ENCODE results near the gene PRR20B.

DNA sequence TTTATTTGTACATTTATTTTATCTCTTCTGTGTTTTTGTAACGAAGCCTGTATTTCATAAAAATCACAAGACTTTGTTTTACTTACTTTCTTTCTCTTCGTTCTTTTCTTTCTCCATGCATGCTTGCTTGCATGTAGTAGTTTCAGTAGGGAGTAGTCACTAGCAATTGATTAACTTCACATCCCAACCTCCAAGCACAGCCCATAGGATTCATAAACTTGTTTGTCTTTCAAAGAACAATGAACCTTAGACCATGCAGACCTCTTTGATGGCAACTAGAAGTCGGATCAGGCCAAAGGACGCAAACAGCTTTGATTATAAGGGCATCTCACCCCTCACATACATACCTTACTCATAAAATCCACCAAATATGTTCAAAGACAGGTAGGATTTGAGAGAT is 9.7 kb upstream of the PRR20B start:
- TF ChIP-seq, protein P1, sequence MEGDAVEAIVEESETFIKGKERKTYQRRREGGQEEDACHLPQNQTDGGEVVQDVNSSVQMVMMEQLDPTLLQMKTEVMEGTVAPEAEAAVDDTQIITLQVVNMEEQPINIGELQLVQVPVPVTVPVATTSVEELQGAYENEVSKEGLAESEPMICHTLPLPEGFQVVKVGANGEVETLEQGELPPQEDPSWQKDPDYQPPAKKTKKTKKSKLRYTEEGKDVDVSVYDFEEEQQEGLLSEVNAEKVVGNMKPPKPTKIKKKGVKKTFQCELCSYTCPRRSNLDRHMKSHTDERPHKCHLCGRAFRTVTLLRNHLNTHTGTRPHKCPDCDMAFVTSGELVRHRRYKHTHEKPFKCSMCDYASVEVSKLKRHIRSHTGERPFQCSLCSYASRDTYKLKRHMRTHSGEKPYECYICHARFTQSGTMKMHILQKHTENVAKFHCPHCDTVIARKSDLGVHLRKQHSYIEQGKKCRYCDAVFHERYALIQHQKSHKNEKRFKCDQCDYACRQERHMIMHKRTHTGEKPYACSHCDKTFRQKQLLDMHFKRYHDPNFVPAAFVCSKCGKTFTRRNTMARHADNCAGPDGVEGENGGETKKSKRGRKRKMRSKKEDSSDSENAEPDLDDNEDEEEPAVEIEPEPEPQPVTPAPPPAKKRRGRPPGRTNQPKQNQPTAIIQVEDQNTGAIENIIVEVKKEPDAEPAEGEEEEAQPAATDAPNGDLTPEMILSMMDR (IDR thresholded peaks at IDR 0.05), result no peak
- no peak for TF ChIP-seq POLR2A (IDR thresholded peaks at IDR 0.05)
